Uterus (tissue), 4 donors: ENCODE measurements around the gene CACNA1B. TPM values are rescaled to one million over a fixed set of nuclear protein-coding genes. Genes with fewer than 3 reads are reported as not detected.

Source experiments
- DNase-seq, 2 donors: peaks; one replicate each; pipeline ENCODE4 v3.0.0-alpha.2; 2019 to 2020
- H3K27ac ChIP-seq, 2 donors: fragments of 200-600 bp; sonication (generic); 1 replicate in 1 of 2; 2 replicates in 1 of 2; pipeline ENCODE4 v1.5.1; 2016 to 2018
- H3K27me3 ChIP-seq, 2 donors: fragments of 200-600 bp; sonication (generic); one replicate each; pipeline ENCODE4 v1.5.1; 2018 to 2019; ENCODE audit warnings: control low read depth in 1 of 2
- H3K36me3 ChIP-seq, 2 donors: fragments of 200-600 bp; sonication (generic); one replicate each; pipeline ENCODE4 v1.5.1; 2019; ENCODE audit warnings: control low read depth in 1 of 2
- H3K4me1 ChIP-seq, 2 donors: fragments of 200-600 bp; sonication (generic); one replicate each; pipeline ENCODE4 v1.5.1; 2018 to 2019; ENCODE audit warnings: control low read depth in 1 of 2
- H3K4me3 ChIP-seq, 2 donors: fragments of 200-600 bp; sonication (generic); 1 replicate in 1 of 2; 2 replicates in 1 of 2; pipeline ENCODE4 v1.5.1; 2018 to 2019; ENCODE audit warnings: mild to moderate bottlenecking in 1 of 2
- H3K9me3 ChIP-seq, 2 donors: fragments of 200-600 bp; sonication (generic); one replicate each; pipeline ENCODE4 v1.5.1; 2019; ENCODE audit warnings: control low read depth in 1 of 2
- CTCF ChIP-seq, 4 experiments: fragments of 200-600 bp in 2 of 4; fragments of 450-650 bp in 2 of 4; sonication (generic) in 2 of 4; IDR thresholded peaks; one replicate each; pipeline ENCODE4 v1.5.1; 2016 to 2019; ENCODE audit warnings: antibody characterized with exemption in 4 of 4, mild to moderate bottlenecking in 2 of 4, moderate library complexity in 1 of 4
- POLR2A ChIP-seq, 2 donors: fragments of 450-650 bp; IDR thresholded peaks; one replicate each; pipeline ENCODE4 v1.6.1; 2016; ENCODE audit warnings: antibody characterized with exemption in 2 of 2, mild to moderate bottlenecking in 1 of 2, moderate library complexity in 1 of 2
- intact Hi-C: fragments of 100-400 bp; cut with DNase I; formaldehyde crosslinking; loops from one replicate; pipeline ENCODE4 v1.15.1; 2023; ENCODE audit warnings: low total_unique reads
- total RNA-seq, 4 donors: library from RNA; depleted of rRNA in 3 of 4; stranded (reverse); fragments of >200 nt in 3 of 4; gene quantifications; one replicate each; pipeline versions ENCODE4 v1.1.0 to v1.2.4, GENCODE V29; 2014 to 2023
- donor health status: DM: yes; HTN: yes; CAD: no.

CACNA1B gene
- total RNA-seq, 4 donors from 2014 or later: 0.12 to 0.97 TPM; not detected in 2

- no peak overlapping the region for H3K4me3 ChIP-seq
- H3K36me3 ChIP-seq: no peaks in the 10 kb centered on the region
- no peak for TF ChIP-seq POLR2A (IDR thresholded peaks at IDR 0.05)
- no peak for TF ChIP-seq CTCF (IDR thresholded peaks at IDR 0.05)
- no peaks in the 10 kb centered on the region for H3K9me3 ChIP-seq
- H3K4me1 ChIP-seq: no peaks in the 10 kb centered on the region
- no peak for DNase-seq
- intact Hi-C loops: no loop called here
- H3K27ac ChIP-seq: no peak overlapping the region
- H3K27me3 ChIP-seq: no peaks in the 10 kb centered on the region
Measured at GRCh38 chr9:138009016-138009802, 131.6 kb downstream of the CACNA1B start.

GRCh38 chr9:138009803-138010690 is 132.5 kb downstream of the CACNA1B start:
- Histone ChIP-seq H3K9me3 (no peaks in the 10 kb centered on the region), H3K4me1 (no peaks in the 10 kb centered on the region), H3K27ac (no peak overlapping the region), H3K36me3 (no peaks in the 10 kb centered on the region), H3K27me3 (no peaks in the 10 kb centered on the region), H3K4me3 (no peak overlapping the region)
- no peak for TF ChIP-seq CTCF (IDR thresholded peaks at IDR 0.05)
- no peak for TF ChIP-seq POLR2A (IDR thresholded peaks at IDR 0.05)
- intact Hi-C loops: no loop called here
- DNase-seq: no peak

GRCh38 chr9:138010861-138011260 is 133.3 kb downstream of the CACNA1B start:
- no peak overlapping the region for H3K4me3 ChIP-seq
- H3K4me1 ChIP-seq: no peaks in the 10 kb centered on the region
- no peaks in the 10 kb centered on the region for H3K9me3 ChIP-seq
- intact Hi-C loops: no loop called here
- TF ChIP-seq CTCF (IDR thresholded peaks at IDR 0.05) (no peak), POLR2A (IDR thresholded peaks at IDR 0.05) (no peak)
- DNase-seq: no peak
- H3K27me3 ChIP-seq: no peaks in the 10 kb centered on the region
- H3K36me3 ChIP-seq: no peaks in the 10 kb centered on the region
- H3K27ac ChIP-seq: no peak overlapping the region

- no peak overlapping the region for H3K27ac ChIP-seq
- no peaks in the 10 kb centered on the region for H3K27me3 ChIP-seq
- no peak for DNase-seq
- no peaks in the 10 kb centered on the region for H3K4me1 ChIP-seq
- no peaks in the 10 kb centered on the region for H3K9me3 ChIP-seq
- intact Hi-C loops: no loop called here
- H3K4me3 ChIP-seq: no peak overlapping the region
- TF ChIP-seq POLR2A (IDR thresholded peaks at IDR 0.05) (no peak), CTCF (IDR thresholded peaks at IDR 0.05) (no peak)
- H3K36me3 ChIP-seq: no peaks in the 10 kb centered on the region
Measured at GRCh38 chr9:138011951-138012500, 134.4 kb downstream of the CACNA1B start.
